NCI-H2196 treated with DMSO at 0.1 percent for 48 hours (cell line): Measurements from ENCODE around the gene ADAM12.

Experiments used
- DNase-seq: peaks from one replicate; lab custom pipeline; 2025; ENCODE audit not compliant: unreplicated experiment; lab: John Stamatoyannopoulos, UW

ADAM12 gene

GRCh38 chr10:126034586-126034985 lies 353.7 kb downstream of the ADAM12 start:
- DNase-seq: no peak

- no peak for DNase-seq
Observed at GRCh38 chr10:126029999-126030398, 358.3 kb downstream of the ADAM12 start.

GRCh38 chr10:126027692-126028091 lies 360.6 kb downstream of the ADAM12 start:
- DNase-seq: no peak

- DNase-seq: no peak
Observed at GRCh38 chr10:126022841-126023240, 365.4 kb downstream of the ADAM12 start.

GRCh38 chr10:126021833-126022500 lies 366.3 kb downstream of the ADAM12 start:
- no peak for DNase-seq

GRCh38 chr10:126017961-126018560 lies 370.2 kb downstream of the ADAM12 start:
- no peak for DNase-seq

- no peak for DNase-seq
Observed at GRCh38 chr10:126016882-126017281, 371.4 kb downstream of the ADAM12 start.

- DNase-seq: no peak
Observed at GRCh38 chr10:126016156-126016805, 372.0 kb downstream of the ADAM12 start.

GRCh38 chr10:126015413-126015812 lies 372.9 kb downstream of the ADAM12 start:
- no peak for DNase-seq

GRCh38 chr10:126014309-126014708 lies 374.0 kb downstream of the ADAM12 start:
- no peak for DNase-seq

- no peak for DNase-seq
Observed at GRCh38 chr10:126013489-126014281, 374.6 kb downstream of the ADAM12 start.

GRCh38 chr10:126012485-126012884 lies 375.8 kb downstream of the ADAM12 start:
- no peak for DNase-seq

- DNase-seq: no peak
Observed at GRCh38 chr10:126011995-126012394, 376.3 kb downstream of the ADAM12 start.

GRCh38 chr10:126009650-126010049 lies 378.6 kb downstream of the ADAM12 start:
- DNase-seq: no peak

GRCh38 chr10:126006906-126007305 lies 381.4 kb downstream of the ADAM12 start:
- no peak for DNase-seq

- no peak for DNase-seq
Observed at GRCh38 chr10:126006264-126006663, 382.0 kb downstream of the ADAM12 start.

GRCh38 chr10:126004752-126005151 lies 383.5 kb downstream of the ADAM12 start:
- no peak for DNase-seq

- DNase-seq: no peak
Observed at GRCh38 chr10:126001576-126001975, 386.7 kb downstream of the ADAM12 start.

- DNase-seq: no peak
Observed at GRCh38 chr10:125999694-126000093, 388.6 kb downstream of the ADAM12 start.

GRCh38 chr10:125997586-125997985 lies 390.7 kb downstream of the ADAM12 start:
- DNase-seq: no peak

- DNase-seq: no peak
Observed at GRCh38 chr10:125995726-125996304, 392.5 kb downstream of the ADAM12 start.
